Activated T-helper 1 cell treated with anti-CD3 and anti-CD28 coated beads, Interleukin-12 subunit alpha, Interleukin-12 subunit beta, Interleukin-2, Interleukin-4 antibody, amounts not matched to agents 30 ng/mL and 10 ng/mL and 1 ng/mL, durations not matched to agents 14 hours and 24 hours and 36 hours (primary cell): ENCODE data around the gene NKD2. TPM values are rescaled to one million over a fixed set of nuclear protein-coding genes. Genes with fewer than 3 reads are reported as not detected.

ENCODE experiments used
- DNase-seq: peaks from one replicate; pipeline ENCODE4 v3.0.0; 2021; ENCODE audit warnings: low spot score
- H3K27ac Mint-ChIP-seq: one replicate; pipeline ENCODE4 v1.8.0; 2021; ENCODE audit warnings: mild to moderate bottlenecking, mixed read lengths
- H3K27me3 Mint-ChIP-seq: one replicate; pipeline ENCODE4 v1.8.0; 2022; ENCODE audit warnings: mild to moderate bottlenecking, moderate library complexity, mixed read lengths; ENCODE audit not compliant: insufficient read depth
- H3K36me3 Mint-ChIP-seq: one replicate; pipeline ENCODE4 v1.8.0; 2021; ENCODE audit warnings: low read depth, mixed read lengths
- H3K4me1 Mint-ChIP-seq: one replicate; pipeline ENCODE4 v1.8.0; 2021; ENCODE audit warnings: low read depth, mixed read lengths
- H3K4me3 Mint-ChIP-seq: one replicate; pipeline ENCODE4 v1.8.0; 2021; ENCODE audit warnings: mild to moderate bottlenecking, moderate library complexity, mixed read lengths
- H3K9me3 Mint-ChIP-seq: one replicate; pipeline ENCODE4 v1.8.0; 2021; ENCODE audit warnings: mixed read lengths
- intact Hi-C: fragments of 100-400 bp; cut with micrococcal nuclease; formaldehyde crosslinking; loops from one replicate; pipeline ENCODE4 v1.15.1; 2024
- total RNA-seq: library from RNA; stranded (reverse); gene quantifications from 2 replicates; pipeline ENCODE4 v1.2.3, GENCODE V29; 2022

NKD2 gene
- total RNA-seq = 2.9 and 3.2 TPM in 2 replicates

- intact Hi-C loops = loop anchor here (2.0 kb wide), 1 partner anchor 52 kb away; no protein-coding TSS in a partner anchor
- DNase-seq = peak; percentile 22
- Mint-ChIP-seq H3K27me3 (peaks cover 37% of the 10 kb centered on the region), H3K4me1 (peaks cover 17% of the 10 kb centered on the region), H3K36me3 (no peaks in the 10 kb centered on the region), H3K27ac (peak within 1 kb of the TSS; percentile 56), H3K4me3 (peak within 1 kb of the TSS; percentile 76), H3K9me3 (no peaks in the 10 kb centered on the region)
These were observed at the start of gene NKD2 for GRCh38 chr5:1008451-1009358. TSS of gene NKD2 (plus strand) at chr5:1008802. CDS start at chr5:1009058, 256 bp downstream.

GRCh38 chr5:959581-960531, 48.7 kb upstream of the NKD2 start:
- Mint-ChIP-seq H3K27ac (no peak overlapping the region), H3K36me3 (no peaks in the 10 kb centered on the region), H3K4me1 (peaks cover 34% of the 10 kb centered on the region), H3K9me3 (no peaks in the 10 kb centered on the region), H3K27me3 (peaks cover 8% of the 10 kb centered on the region), H3K4me3 (no peak overlapping the region)
- intact Hi-C loops = loop anchor here (5.0 kb wide), 1 partner anchor 152 kb away; the partner anchor contains the start of gene SLC12A7
- DNase-seq = no peak

GRCh38 chr5:960551-960950, 48.1 kb upstream of the NKD2 start:
- Mint-ChIP-seq H3K9me3 (no peaks in the 10 kb centered on the region), H3K4me1 (peaks cover 34% of the 10 kb centered on the region), H3K27me3 (peaks cover 2% of the 10 kb centered on the region), H3K4me3 (no peak overlapping the region), H3K27ac (no peak overlapping the region), H3K36me3 (no peaks in the 10 kb centered on the region)
- intact Hi-C loops = loop anchor here (5.0 kb wide), 1 partner anchor 152 kb away; the partner anchor contains the start of gene SLC12A7
- DNase-seq = no peak

- H3K4me3 Mint-ChIP-seq = no peak overlapping the region
- H3K27ac Mint-ChIP-seq = no peak overlapping the region
- intact Hi-C loops = loop anchor here (5.0 kb wide), 1 partner anchor 151 kb away; the partner anchor contains the start of gene SLC12A7
- no peaks in the 10 kb centered on the region for H3K27me3 Mint-ChIP-seq
- no peaks in the 10 kb centered on the region for H3K9me3 Mint-ChIP-seq
- DNase-seq = no peak
- no peaks in the 10 kb centered on the region for H3K36me3 Mint-ChIP-seq
- H3K4me1 Mint-ChIP-seq = peaks cover 34% of the 10 kb centered on the region
These were observed 47.4 kb upstream of the NKD2 start for GRCh38 chr5:961002-961710.

- no peak for DNase-seq
- H3K4me1 Mint-ChIP-seq = peaks cover 31% of the 10 kb centered on the region
- no peaks in the 10 kb centered on the region for H3K9me3 Mint-ChIP-seq
- intact Hi-C loops = loop anchor here (5.0 kb wide), 1 partner anchor 151 kb away; the partner anchor contains the start of gene SLC12A7
- no peak overlapping the region for H3K27ac Mint-ChIP-seq
- no peaks in the 10 kb centered on the region for H3K36me3 Mint-ChIP-seq
- no peaks in the 10 kb centered on the region for H3K27me3 Mint-ChIP-seq
- no peak overlapping the region for H3K4me3 Mint-ChIP-seq
These were observed 46.8 kb upstream of the NKD2 start for GRCh38 chr5:961711-962240.

GRCh38 chr5:962386-962785, 46.2 kb upstream of the NKD2 start:
- H3K27ac Mint-ChIP-seq = no peak overlapping the region
- H3K4me3 Mint-ChIP-seq = no peak overlapping the region
- intact Hi-C loops = loop anchor here (5.0 kb wide), 1 partner anchor 150 kb away; the partner anchor contains the start of gene SLC12A7
- peaks cover 28% of the 10 kb centered on the region for H3K4me1 Mint-ChIP-seq
- no peak for DNase-seq
- no peaks in the 10 kb centered on the region for H3K36me3 Mint-ChIP-seq
- H3K27me3 Mint-ChIP-seq = no peaks in the 10 kb centered on the region
- H3K9me3 Mint-ChIP-seq = no peaks in the 10 kb centered on the region

- no peaks in the 10 kb centered on the region for H3K36me3 Mint-ChIP-seq
- H3K9me3 Mint-ChIP-seq = no peaks in the 10 kb centered on the region
- H3K4me3 Mint-ChIP-seq = no peak overlapping the region
- intact Hi-C loops = loop anchor here (5.0 kb wide), 1 partner anchor 150 kb away; the partner anchor contains the start of gene SLC12A7
- DNase-seq = no peak
- peaks cover 28% of the 10 kb centered on the region for H3K4me1 Mint-ChIP-seq
- no peaks in the 10 kb centered on the region for H3K27me3 Mint-ChIP-seq
- H3K27ac Mint-ChIP-seq = peak overlapping the region; percentile 90
These were observed 45.8 kb upstream of the NKD2 start for GRCh38 chr5:962801-963200.

- intact Hi-C loops = loop anchor here (5.0 kb wide), 1 partner anchor 149 kb away; the partner anchor contains the start of gene SLC12A7
- Mint-ChIP-seq H3K9me3 (no peaks in the 10 kb centered on the region), H3K4me1 (peaks cover 31% of the 10 kb centered on the region), H3K4me3 (peak overlapping the region; percentile 82), H3K27me3 (peaks cover 2% of the 10 kb centered on the region), H3K27ac (peak overlapping the region; percentile 90), H3K36me3 (no peaks in the 10 kb centered on the region)
- no peak for DNase-seq
These were observed 45.3 kb upstream of the NKD2 start for GRCh38 chr5:963310-963672.

- intact Hi-C loops = loop anchor here (5.0 kb wide), 1 partner anchor 148 kb away; the partner anchor contains the start of gene SLC12A7
- DNase-seq = peak; percentile 62
- Mint-ChIP-seq H3K36me3 (no peaks in the 10 kb centered on the region), H3K27ac (peak overlapping the region; percentile 90), H3K9me3 (no peaks in the 10 kb centered on the region), H3K4me1 (peaks cover 38% of the 10 kb centered on the region), H3K4me3 (peak overlapping the region; percentile 82), H3K27me3 (peaks cover 8% of the 10 kb centered on the region)
These were observed 44.7 kb upstream of the NKD2 start for GRCh38 chr5:963673-964531.

GRCh38 chr5:964821-965220, 43.8 kb upstream of the NKD2 start:
- no peaks in the 10 kb centered on the region for H3K9me3 Mint-ChIP-seq
- H3K4me1 Mint-ChIP-seq = peaks cover 47% of the 10 kb centered on the region
- no peak overlapping the region for H3K4me3 Mint-ChIP-seq
- DNase-seq = no peak
- H3K27ac Mint-ChIP-seq = peak overlapping the region; percentile 21
- H3K27me3 Mint-ChIP-seq = peaks cover 15% of the 10 kb centered on the region
- H3K36me3 Mint-ChIP-seq = no peaks in the 10 kb centered on the region
- intact Hi-C loops = loop anchor here (5.0 kb wide), 1 partner anchor 147 kb away; the partner anchor contains the start of gene SLC12A7
